ENCODE data around the gene KSR2.

DNA sequence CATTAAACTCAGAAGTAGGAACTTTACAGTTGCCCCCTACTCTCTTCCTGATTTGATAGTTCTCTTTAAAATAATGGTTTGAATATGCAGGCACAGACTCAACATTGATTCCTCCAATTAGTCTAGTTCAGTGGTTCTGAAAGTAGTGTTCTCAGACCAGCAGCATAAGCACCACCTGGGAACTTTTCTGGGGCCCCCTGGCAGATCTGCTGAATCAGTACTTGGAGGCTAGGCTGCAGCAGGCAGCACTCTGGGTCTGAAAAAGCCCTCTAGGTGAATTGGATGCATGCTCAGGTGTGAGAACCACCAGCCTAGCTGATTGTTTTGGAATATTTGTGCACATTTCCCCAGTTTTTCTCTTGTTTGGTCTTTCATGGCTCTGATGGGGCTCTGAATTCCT lies 408.8 kb downstream of the KSR2 start:
- TF ChIP-seq, protein P1, sequence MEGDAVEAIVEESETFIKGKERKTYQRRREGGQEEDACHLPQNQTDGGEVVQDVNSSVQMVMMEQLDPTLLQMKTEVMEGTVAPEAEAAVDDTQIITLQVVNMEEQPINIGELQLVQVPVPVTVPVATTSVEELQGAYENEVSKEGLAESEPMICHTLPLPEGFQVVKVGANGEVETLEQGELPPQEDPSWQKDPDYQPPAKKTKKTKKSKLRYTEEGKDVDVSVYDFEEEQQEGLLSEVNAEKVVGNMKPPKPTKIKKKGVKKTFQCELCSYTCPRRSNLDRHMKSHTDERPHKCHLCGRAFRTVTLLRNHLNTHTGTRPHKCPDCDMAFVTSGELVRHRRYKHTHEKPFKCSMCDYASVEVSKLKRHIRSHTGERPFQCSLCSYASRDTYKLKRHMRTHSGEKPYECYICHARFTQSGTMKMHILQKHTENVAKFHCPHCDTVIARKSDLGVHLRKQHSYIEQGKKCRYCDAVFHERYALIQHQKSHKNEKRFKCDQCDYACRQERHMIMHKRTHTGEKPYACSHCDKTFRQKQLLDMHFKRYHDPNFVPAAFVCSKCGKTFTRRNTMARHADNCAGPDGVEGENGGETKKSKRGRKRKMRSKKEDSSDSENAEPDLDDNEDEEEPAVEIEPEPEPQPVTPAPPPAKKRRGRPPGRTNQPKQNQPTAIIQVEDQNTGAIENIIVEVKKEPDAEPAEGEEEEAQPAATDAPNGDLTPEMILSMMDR (IDR thresholded peaks at IDR 0.05), result no peak
- TF ChIP-seq POLR2A (IDR thresholded peaks at IDR 0.05) (no peak), POLR2AphosphoS5 (IDR thresholded peaks at IDR 0.05) (no peak)
